Heart right ventricle (tissue), 16 donors: ENCODE measurements around the gene IGSF9. TPM values are rescaled to one million over a fixed set of nuclear protein-coding genes. Genes with fewer than 3 reads are reported as not detected.

Experiments
- ATAC-seq, 8 donors: fragments of 200-7000 bp; cut with Tn5 transposase; one replicate each; pipeline ENCODE4 v1.9.1; 2020; ENCODE audit warnings: mild to moderate bottlenecking in 8 of 8, moderate library complexity in 8 of 8, moderate number of reproducible peaks in 1 of 8
- DNase-seq, 2 donors: peaks; one replicate each; pipeline ENCODE4 v3.0.0-alpha.2; 2020
- H3K27ac ChIP-seq, 10 donors: fragments of 200-600 bp; sonication (generic) in 2 of 10; one replicate each; pipeline versions ENCODE4 v1.5.0 to v1.8.0; 2020 to 2022; ENCODE audit warnings: mild to moderate bottlenecking in 3 of 10
- H3K27me3 ChIP-seq, 7 donors: fragments of 200-600 bp; one replicate each; pipeline ENCODE4 v1.8.0; 2021 to 2022; ENCODE audit warnings: mild to moderate bottlenecking in 2 of 7
- H3K36me3 ChIP-seq, 9 donors: fragments of 200-600 bp; sonication (generic) in 1 of 9; one replicate each; pipeline versions ENCODE4 v1.5.0 to v1.8.0; 2020 to 2022; ENCODE audit warnings: mild to moderate bottlenecking in 2 of 9
- H3K4me1 ChIP-seq, 9 donors: fragments of 200-600 bp; sonication (generic) in 1 of 9; one replicate each; pipeline versions ENCODE4 v1.5.0 to v1.8.0; 2020 to 2022; ENCODE audit warnings: mild to moderate bottlenecking in 4 of 9
- H3K4me3 ChIP-seq, 10 donors: fragments of 200-600 bp; sonication (generic) in 2 of 10; one replicate each; pipeline versions ENCODE4 v1.5.0 to v1.8.0; 2020 to 2022; ENCODE audit warnings: mild to moderate bottlenecking in 7 of 10, moderate library complexity in 2 of 10
- H3K9me3 ChIP-seq, 11 donors: fragments of 200-600 bp in 10 of 11; sonication (generic) in 2 of 11; one replicate each; pipeline versions ENCODE4 v1.5.0 to v1.8.0; 2013 to 2022; ENCODE audit warnings: mild to moderate bottlenecking in 2 of 11, control low read depth in 1 of 11, moderate library complexity in 1 of 11
- CTCF ChIP-seq, 9 donors: fragments of 200-600 bp; sonication (generic) in 2 of 9; IDR thresholded peaks; one replicate each; pipeline versions ENCODE4 v1.5.0 to v1.8.0; 2021 to 2022; ENCODE audit warnings: antibody characterized with exemption in 9 of 9, mild to moderate bottlenecking in 5 of 9, moderate library complexity in 1 of 9
- WGBS, 2 donors: extraction: QIAGEN DNeasy Blood & Tissue Kit; methylation state at CpG; one replicate each; pipeline ENCODE4 v1.1.7; 2013; ENCODE audit warnings: inconsistent platforms in 1 of 2; 5-methylcytosine and 5-hydroxymethylcytosine counted together
- intact Hi-C, 10 donors: fragments of 100-400 bp; cut with DNase I; formaldehyde crosslinking; loops; one replicate each; pipeline versions ENCODE4 v1.11.1 to v1.14.2; 2022
- polyA plus RNA-seq, 2 donors: library from polyadenylated mRNA; stranded (reverse); fragments of 200-250 nt; gene quantifications; one replicate each; pipeline ENCODE4 v1.2.3, GENCODE V29; 2013
- total RNA-seq, 10 donors: library from RNA; stranded (reverse); fragmentation: NEBNext Ultra II Directional in 3 of 10; extraction: Animal tissue kit (Norgen Biotek cat#: 25700) in 3 of 10; gene quantifications; one replicate each; pipeline versions ENCODE4 v1.2.1 to v1.2.4, GENCODE V29; 2021 to 2023
- donor health status: Arrhythmogenic right ventricular cardiomyopathy.
- donor health status: ischemic (EF 13 %, LVEDD 7.1; RV severe dilation, severe dysfunction).
- donor health status: healthy with polysubstance abuse.
- donor health status: DM: no; HTN: yes; CAD: no.
- donor health status: DM: no; HTN: no; CAD: no.
- donor health status: ischemic (EF 25% LVEDD 6.9; RV normal size, moderate dysfunction).
- donor health status: ischemic (EF 25% LVEDD 5.7; RV mildly dilated, moderate dysfunction).
- donor health status: healthy.
- donor health status: DM: yes; HTN: yes; CAD: no.
- donor health status: Ischemic cardiomyopathy.
- donor health status: ischemic (EF 35%, LVEDD 5.7; RV mildly dilated, moderate dysfunction).
- donor health status: nonischemic (EF 11% LVEDD 7.7; RV severe dilation, severe dysfunction).
- donor health status: DM: yes; HTN: yes; CAD: no.
- donor health status: PGD.
- donor health status: ischemic (EF 29% LVEDD 5.4; RV normal size, mild dysfunction).
- donor health status: nonischemic (EF 23%, LVEDD 6.1; RV moderate dilation, normal function).

IGSF9 gene
- total and polyA plus RNA-seq, 12 donors, result 0.03 to 0.15 (median 0.08) TPM; not detected in 7

DNA sequence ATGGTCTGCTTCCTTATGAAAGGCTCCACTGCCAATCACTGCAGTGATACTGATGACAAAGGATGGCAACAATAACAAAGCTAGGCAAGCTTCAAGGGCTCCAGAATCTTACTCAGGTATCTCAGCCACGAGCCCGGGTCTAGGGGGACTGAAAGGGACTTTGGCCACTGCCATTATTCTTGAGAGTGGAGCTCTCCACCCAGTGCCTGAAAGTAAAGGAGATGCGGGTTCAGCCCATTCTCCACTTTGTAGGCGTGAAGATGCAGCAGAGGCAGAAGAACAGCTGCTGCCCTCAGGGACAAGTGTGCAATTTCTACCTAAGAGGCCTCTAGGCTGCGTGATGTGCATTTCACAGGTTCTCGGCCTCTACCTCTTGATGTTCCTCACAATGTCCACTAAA lies 40.1 kb upstream of the IGSF9 start:
- DNase-seq (no peak), ATAC-seq (no peak)
- Histone ChIP-seq H3K4me1 (no peaks in the 10 kb centered on the region), H3K27ac (no peak overlapping the region), H3K36me3 (no peaks in the 10 kb centered on the region), H3K9me3 (no peaks in the 10 kb centered on the region), H3K4me3 (no peak overlapping the region), H3K27me3 (peaks cover 0 to 9% (median 0%) of the 10 kb centered on the region in 7 donors)
- no peak for TF ChIP-seq CTCF (IDR thresholded peaks at IDR 0.05)
- intact Hi-C loops, result no loop called here
- WGBS, 2 donors, result 93% methylated on average over 6 of the region's 6 CpGs

DNA sequence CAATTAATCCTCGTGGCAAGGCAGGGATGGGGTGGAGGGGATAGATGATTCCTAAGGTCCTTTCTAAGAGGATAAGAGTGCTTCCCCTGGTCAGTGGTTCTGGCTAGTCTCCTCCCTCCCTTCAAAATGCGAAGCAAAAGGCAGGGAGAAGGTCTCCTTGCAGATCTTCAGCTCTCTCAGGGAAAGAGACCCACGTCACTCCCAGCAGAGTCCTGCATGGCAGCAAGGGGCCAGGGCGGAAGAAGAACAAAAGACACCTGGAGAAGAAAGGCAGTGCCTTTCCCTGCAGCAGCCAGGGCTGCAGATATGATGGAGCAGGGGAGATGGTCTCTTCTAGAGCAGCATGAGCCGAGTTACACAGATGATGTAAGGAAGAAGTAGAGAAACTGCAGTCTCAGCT lies 38.3 kb upstream of the IGSF9 start:
- intact Hi-C loops, result no loop called here
- no peaks in the 10 kb centered on the region for H3K9me3 ChIP-seq
- H3K27ac ChIP-seq, result no peak overlapping the region
- peaks cover 0 to 14% (median 0%) of the 10 kb centered on the region in 7 donors for H3K27me3 ChIP-seq
- no peaks in the 10 kb centered on the region for H3K36me3 ChIP-seq
- no peaks in the 10 kb centered on the region for H3K4me1 ChIP-seq
- 69 to 75% methylated on average over 5 of the region's 5 CpGs for WGBS, 2 donors
- no peak for ATAC-seq
- TF ChIP-seq CTCF (IDR thresholded peaks at IDR 0.05), result no peak
- no peak overlapping the region for H3K4me3 ChIP-seq
- DNase-seq, result no peak

GRCh38 chr1:159982280-159982679 lies 36.9 kb upstream of the IGSF9 start:
- 55 to 64% methylated on average over 6 of the region's 6 CpGs for WGBS, 2 donors
- no peak for DNase-seq
- Histone ChIP-seq H3K4me1 (no peaks in the 10 kb centered on the region), H3K4me3 (no peak overlapping the region), H3K27me3 (peaks cover 0 to 19% (median 0%) of the 10 kb centered on the region in 7 donors), H3K9me3 (no peaks in the 10 kb centered on the region), H3K27ac (no peak overlapping the region), H3K36me3 (no peaks in the 10 kb centered on the region)
- intact Hi-C loops, result no loop called here
- ATAC-seq, result no peak
- TF ChIP-seq CTCF (IDR thresholded peaks at IDR 0.05), result no peak

DNA sequence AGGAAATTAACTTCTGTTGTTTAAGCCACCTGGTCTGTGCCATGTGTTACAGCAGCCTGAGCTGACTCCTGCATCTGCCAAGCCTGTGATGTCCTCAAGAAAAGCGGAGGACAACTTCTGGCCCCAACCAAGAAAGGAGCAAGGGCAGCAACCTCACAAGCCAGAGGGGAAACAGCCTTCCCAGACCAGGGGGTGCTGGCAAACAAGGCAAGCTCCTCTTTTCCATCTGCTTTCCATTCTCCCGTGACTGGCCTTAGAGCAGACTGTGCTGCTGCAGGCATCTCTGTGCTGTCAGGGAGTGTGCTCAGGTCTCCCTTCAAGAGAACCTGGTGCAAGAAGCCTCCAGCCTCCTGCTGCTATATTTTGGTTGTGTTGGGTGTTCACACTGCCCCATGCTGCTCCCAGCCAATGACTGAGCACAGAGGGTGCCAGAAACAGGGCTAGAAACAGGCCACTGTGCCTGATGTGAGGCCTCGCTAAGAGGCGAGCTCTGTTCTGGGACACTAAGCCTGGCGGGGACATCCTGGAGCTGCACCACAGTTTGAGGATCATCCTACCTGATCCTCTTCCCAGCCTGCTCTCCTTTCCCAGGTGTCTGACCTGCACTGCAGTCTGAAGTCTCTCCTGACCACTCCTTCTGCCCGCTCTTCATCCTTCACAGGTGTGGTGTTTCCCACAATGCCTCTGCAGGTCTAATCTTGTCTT lies 36.1 kb upstream of the IGSF9 start:
- no peak overlapping the region for H3K27ac ChIP-seq
- peaks cover 0 to 23% (median 0%) of the 10 kb centered on the region in 7 donors for H3K27me3 ChIP-seq
- no peaks in the 10 kb centered on the region for H3K4me1 ChIP-seq
- H3K9me3 ChIP-seq, result no peaks in the 10 kb centered on the region
- DNase-seq (no peak), ATAC-seq (no peak)
- intact Hi-C loops, result no loop called here
- no peak overlapping the region for H3K4me3 ChIP-seq
- 96% methylated on average over 6 of the region's 6 CpGs for WGBS, 2 donors
- H3K36me3 ChIP-seq, result no peaks in the 10 kb centered on the region
- no peak for TF ChIP-seq CTCF (IDR thresholded peaks at IDR 0.05)
